Measurements from ENCODE around the gene IQGAP2. TPM values are rescaled to one million over a fixed set of nuclear protein-coding genes. Genes with fewer than 3 reads are reported as not detected.

IQGAP2 gene
- total and polyA plus RNA-seq, 2 of the 8 experiments (the other 6 are each of a cell fraction or from before 2014, with no cell fraction given) = 19.7 to 66.0 TPM

DNA sequence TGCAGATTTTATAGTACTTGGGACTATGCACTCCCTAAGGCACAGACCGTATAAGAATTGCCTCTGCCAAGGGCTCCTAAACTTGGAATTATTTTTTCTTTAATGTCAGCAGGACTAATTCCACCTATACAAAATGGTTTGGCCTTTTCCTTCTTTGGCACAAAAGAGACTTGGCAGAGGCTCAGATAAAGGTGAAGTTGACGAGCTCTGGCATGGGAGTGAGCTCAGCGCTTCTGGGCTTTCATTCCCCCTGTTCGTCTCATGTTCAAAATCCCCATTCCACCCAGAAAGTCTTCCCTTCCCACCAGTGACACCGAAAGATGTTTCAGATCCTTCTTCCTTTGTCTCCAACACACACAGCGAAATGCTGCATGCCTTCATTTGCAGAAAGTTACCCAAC lies 158.9 kb downstream of the IQGAP2 start (continued):
- TF ChIP-seq NANOG (IDR thresholded peaks at IDR 0.05; ENCODE audit: insufficient read depth, low read depth, low read length, poor library complexity, severe bottlenecking) (no peak), ATF2 (IDR thresholded peaks at IDR 0.05; ENCODE audit: low read length) (no peak)

All from H1 (cell line).